Calu3 (cell line): ENCODE results near the gene NDUFA12. TPM values are rescaled to one million over a fixed set of nuclear protein-coding genes. Genes with fewer than 3 reads are reported as not detected.

ENCODE experiments used
- BruUV-seq: library from RNA; stranded (reverse); fragments of 400-500 nt; replicated peaks from 2 replicates; lab custom pipeline; 2021; lab: Mats Ljungman, UMichigan
- CTCF ChIA-PET: fragments of 300-600 bp; sonication (Branson Sonifier 250); formaldehyde crosslinking; loops from one replicate; lab custom pipeline; 2022; ENCODE audit warnings: antibody characterized with exemption; lab: Charles Lee
- DNase-seq: peaks from one replicate; pipeline ENCODE4 v3.0.0; 2022
- H3K27ac Mint-ChIP-seq: one replicate; pipeline ENCODE4 v1.8.0; 2022; ENCODE audit warnings: mixed read lengths; ENCODE audit not compliant: unreplicated experiment
- H3K27me3 Mint-ChIP-seq: one replicate; pipeline ENCODE4 v1.8.0; 2022; ENCODE audit warnings: mixed read lengths; ENCODE audit not compliant: unreplicated experiment
- H3K36me3 Mint-ChIP-seq: one replicate; pipeline ENCODE4 v1.8.0; 2022; ENCODE audit warnings: mild to moderate bottlenecking, moderate library complexity, mixed read lengths; ENCODE audit not compliant: insufficient read depth, unreplicated experiment
- H3K4me1 Mint-ChIP-seq: one replicate; pipeline ENCODE4 v1.8.0; 2022; ENCODE audit warnings: mild to moderate bottlenecking, low read depth, mixed read lengths; ENCODE audit not compliant: unreplicated experiment
- H3K4me3 Mint-ChIP-seq: one replicate; pipeline ENCODE4 v1.8.0; 2022; ENCODE audit warnings: mild to moderate bottlenecking, low read depth, moderate library complexity, mixed read lengths; ENCODE audit not compliant: unreplicated experiment
- H3K9me3 Mint-ChIP-seq: one replicate; pipeline ENCODE4 v1.8.0; 2022; ENCODE audit warnings: low read depth, mixed read lengths; ENCODE audit not compliant: unreplicated experiment
- intact Hi-C: fragments of 100-400 bp; cut with micrococcal nuclease; formaldehyde crosslinking; loops from one replicate; pipeline ENCODE4 v1.10.0; 2022; ENCODE audit not compliant: unreplicated experiment
- total RNA-seq: library from RNA; stranded (reverse); gene quantifications from 2 replicates; pipeline ENCODE4 v1.2.3, GENCODE V29; 2022
- TF ChIP-seq, protein P1 (sequence below): fragments of 200-600 bp; IDR thresholded peaks from one replicate; pipeline ENCODE4 v1.8.0; 2022; ENCODE audit warnings: antibody characterized with exemption; ENCODE audit not compliant: unreplicated experiment

The NDUFA12 gene
- total RNA-seq, 1 experiment from 2014 or later = 165 TPM

DNA sequence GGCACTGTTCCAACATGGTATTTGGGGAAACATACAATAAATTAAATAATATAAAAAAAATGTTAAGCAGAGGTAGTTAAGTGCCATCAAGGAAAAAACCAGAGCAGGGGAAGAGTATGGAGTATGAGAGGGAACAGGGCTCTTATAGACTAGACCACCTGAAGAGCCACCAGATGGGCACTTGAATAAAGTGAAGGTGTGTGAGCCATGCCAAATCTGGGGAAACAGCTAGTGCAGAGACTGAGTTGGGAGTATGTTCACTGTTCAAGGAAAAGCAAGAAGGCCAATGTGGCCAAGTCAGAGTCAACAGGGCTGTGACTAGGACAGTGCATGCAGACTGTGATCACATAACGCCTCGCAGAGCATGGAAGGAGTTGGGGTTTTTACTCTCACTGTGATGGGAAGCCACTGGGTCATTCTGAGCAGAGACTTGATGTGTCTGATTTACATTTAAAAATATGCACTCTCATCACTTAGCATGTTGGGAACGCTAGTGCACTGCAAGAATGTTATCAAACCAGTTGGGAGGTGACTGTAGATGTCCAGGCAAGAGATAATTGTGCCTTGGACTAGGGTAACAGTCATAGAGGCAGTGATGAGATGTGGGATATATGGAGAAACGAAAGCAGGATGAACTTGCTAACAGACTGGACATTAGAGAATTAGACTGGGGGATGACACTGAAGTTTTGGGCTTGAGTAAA lies 25.6 kb downstream of the NDUFA12 start:
- intact Hi-C loops = no loop called here
- no peaks in the 10 kb centered on the region for H3K27me3 Mint-ChIP-seq

DNA sequence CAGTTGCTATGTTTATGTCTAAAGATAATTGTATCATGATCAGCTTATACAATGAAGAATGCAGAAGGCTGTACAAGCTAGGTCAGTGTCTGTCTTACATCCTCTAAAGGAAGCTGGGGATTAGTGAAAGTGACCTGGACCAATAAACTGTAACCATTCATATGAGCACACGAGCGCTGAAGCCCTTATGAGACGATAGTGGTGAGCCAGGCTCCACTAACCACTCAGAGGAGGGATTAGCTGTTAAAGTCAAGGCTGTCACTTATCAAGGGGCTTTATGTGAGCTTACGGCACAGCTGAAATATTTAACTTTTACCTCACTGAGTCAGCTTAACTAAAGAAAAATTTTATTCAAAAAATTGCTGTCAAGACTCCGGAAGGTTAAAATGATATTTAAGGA lies 30.3 kb downstream of the NDUFA12 start:
- CTCF ChIA-PET = interaction anchor here (0.8 kb wide), 1 partner anchor 45 kb away, joined by 7 read pairs; no protein-coding TSS in a partner anchor
- Mint-ChIP-seq H3K27me3 (no peaks in the 10 kb centered on the region), H3K4me3 (no peak overlapping the region), H3K9me3 (no peaks in the 10 kb centered on the region), H3K27ac (no peak overlapping the region), H3K4me1 (no peaks in the 10 kb centered on the region), H3K36me3 (no peaks in the 10 kb centered on the region)
- intact Hi-C loops = no loop called here
- no peak for DNase-seq
- TF ChIP-seq, protein P1, sequence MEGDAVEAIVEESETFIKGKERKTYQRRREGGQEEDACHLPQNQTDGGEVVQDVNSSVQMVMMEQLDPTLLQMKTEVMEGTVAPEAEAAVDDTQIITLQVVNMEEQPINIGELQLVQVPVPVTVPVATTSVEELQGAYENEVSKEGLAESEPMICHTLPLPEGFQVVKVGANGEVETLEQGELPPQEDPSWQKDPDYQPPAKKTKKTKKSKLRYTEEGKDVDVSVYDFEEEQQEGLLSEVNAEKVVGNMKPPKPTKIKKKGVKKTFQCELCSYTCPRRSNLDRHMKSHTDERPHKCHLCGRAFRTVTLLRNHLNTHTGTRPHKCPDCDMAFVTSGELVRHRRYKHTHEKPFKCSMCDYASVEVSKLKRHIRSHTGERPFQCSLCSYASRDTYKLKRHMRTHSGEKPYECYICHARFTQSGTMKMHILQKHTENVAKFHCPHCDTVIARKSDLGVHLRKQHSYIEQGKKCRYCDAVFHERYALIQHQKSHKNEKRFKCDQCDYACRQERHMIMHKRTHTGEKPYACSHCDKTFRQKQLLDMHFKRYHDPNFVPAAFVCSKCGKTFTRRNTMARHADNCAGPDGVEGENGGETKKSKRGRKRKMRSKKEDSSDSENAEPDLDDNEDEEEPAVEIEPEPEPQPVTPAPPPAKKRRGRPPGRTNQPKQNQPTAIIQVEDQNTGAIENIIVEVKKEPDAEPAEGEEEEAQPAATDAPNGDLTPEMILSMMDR = no peak
- BruUV-seq = no TSS peak

More for the DNA sequence above, 25.6 kb downstream of the NDUFA12 start:
- BruUV-seq = no TSS peak
- no peak for DNase-seq
- no peak overlapping the region for H3K4me3 Mint-ChIP-seq
- CTCF ChIA-PET = no interaction called here
- TF ChIP-seq, protein P1 = no peak
- no peak overlapping the region for H3K27ac Mint-ChIP-seq
- peaks cover 8% of the 10 kb centered on the region for H3K4me1 Mint-ChIP-seq
- H3K36me3 Mint-ChIP-seq = no peaks in the 10 kb centered on the region
- H3K9me3 Mint-ChIP-seq = no peaks in the 10 kb centered on the region

DNA sequence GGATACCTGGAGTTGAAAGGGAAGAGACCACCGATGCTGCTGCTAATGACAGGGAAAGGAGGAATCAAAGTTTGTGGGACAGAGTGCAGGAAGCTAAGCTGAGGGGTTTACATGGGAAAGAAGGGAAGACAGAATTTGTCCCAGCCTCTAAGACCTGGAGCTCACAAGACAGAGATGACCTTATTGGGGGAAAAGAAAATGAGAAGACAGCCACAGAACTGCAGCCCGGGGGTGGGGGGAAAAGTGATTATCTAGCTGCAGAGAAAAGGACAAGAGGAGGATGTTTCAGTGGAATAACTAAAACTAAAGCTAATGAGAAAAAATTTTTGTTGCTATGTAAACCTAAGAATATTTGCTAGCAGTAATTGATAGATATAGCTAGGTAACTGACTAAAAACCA lies 30.7 kb downstream of the NDUFA12 start:
- TF ChIP-seq, protein P1 = no peak
- no peak for DNase-seq
- BruUV-seq = no TSS peak
- H3K4me1 Mint-ChIP-seq = no peaks in the 10 kb centered on the region
- H3K27me3 Mint-ChIP-seq = no peaks in the 10 kb centered on the region
- H3K36me3 Mint-ChIP-seq = no peaks in the 10 kb centered on the region
- no peaks in the 10 kb centered on the region for H3K9me3 Mint-ChIP-seq
- CTCF ChIA-PET = interaction anchor here (0.6 to 0.8 kb wide), 2 partner anchors 16 to 45 kb away, joined by 3 to 7 read pairs; no protein-coding TSS in a partner anchor
- H3K4me3 Mint-ChIP-seq = no peak overlapping the region
- no peak overlapping the region for H3K27ac Mint-ChIP-seq
- intact Hi-C loops = no loop called here

DNA sequence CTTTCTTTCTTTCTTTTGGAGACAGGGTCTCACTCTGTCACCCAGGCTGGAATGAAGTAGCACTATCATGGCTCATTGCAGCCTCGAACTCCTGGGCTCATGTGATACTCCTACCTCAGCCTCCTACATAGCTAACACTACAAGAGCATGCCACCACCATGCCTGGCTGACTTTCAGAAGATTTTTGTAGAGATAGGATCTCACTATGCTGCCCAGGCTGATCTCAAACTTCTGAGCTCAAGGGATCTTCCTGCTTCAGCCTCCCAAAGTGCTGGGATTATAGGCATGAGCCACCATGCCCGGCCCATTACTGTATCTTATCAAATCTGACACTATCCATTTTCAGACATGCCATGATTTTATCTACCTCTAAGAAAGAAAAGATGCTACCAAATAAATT lies 31.6 kb downstream of the NDUFA12 start:
- H3K4me3 Mint-ChIP-seq = no peak overlapping the region
- no peaks in the 10 kb centered on the region for H3K27me3 Mint-ChIP-seq
- no peaks in the 10 kb centered on the region for H3K36me3 Mint-ChIP-seq
- intact Hi-C loops = no loop called here
- no peak for DNase-seq
- H3K4me1 Mint-ChIP-seq = no peaks in the 10 kb centered on the region
- BruUV-seq = no TSS peak
- no peaks in the 10 kb centered on the region for H3K9me3 Mint-ChIP-seq
- CTCF ChIA-PET = interaction anchor here (0.6 kb wide), 1 partner anchor 15 kb away, joined by 3 read pairs; no protein-coding TSS in a partner anchor
- TF ChIP-seq, protein P1 = no peak
- H3K27ac Mint-ChIP-seq = no peak overlapping the region
